ENCODE results near the gene C16orf46. TPM values are rescaled to one million over a fixed set of nuclear protein-coding genes. Genes with fewer than 3 reads are reported as not detected.

The C16orf46 gene
- total and polyA plus RNA-seq, 2 donors (not counting 1 experiment from before 2014, with no cell fraction given) = 0.33 TPM; not detected in 1

DNA sequence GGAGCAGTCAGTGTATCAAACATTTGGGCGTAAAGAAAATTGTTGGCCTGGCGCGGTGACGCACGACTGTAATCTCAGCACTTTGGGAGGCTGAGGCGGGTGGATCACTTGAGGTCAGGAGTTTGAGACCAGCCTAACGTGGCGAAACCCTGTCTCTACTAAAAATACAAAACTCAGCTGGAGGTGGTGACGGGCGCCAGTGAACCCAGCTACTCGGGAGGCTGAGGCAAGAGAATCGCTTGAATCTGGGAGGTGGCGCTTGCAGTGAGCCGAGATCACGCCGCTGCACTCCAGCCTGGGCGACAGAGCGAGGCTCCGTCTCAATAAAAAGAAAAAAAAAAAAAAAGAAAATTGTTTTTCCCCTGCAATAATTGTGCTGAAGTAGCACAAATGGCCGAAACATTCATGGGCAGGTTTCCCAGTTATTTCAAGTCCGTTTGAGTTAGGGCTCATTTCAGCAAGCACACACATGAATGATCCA lies 17.8 kb upstream of the C16orf46 start:
- H2AFZ ChIP-seq (ENCODE audit: low read length) = no peak overlapping the region
- H3K79me2 ChIP-seq (ENCODE audit: control insufficient read depth, insufficient read depth, low read length) = peaks cover 4% of the 10 kb centered on the region
- no peak overlapping the region for H3K9ac ChIP-seq (ENCODE audit: insufficient read depth, low read length)
- peak overlapping the region; percentile 55 for H3K4me2 ChIP-seq (ENCODE audit: extremely low read depth, insufficient read depth, low read length)
- H4K20me1 ChIP-seq (ENCODE audit: control insufficient read depth, extremely low read depth, insufficient read depth, low read length) = no peaks in the 10 kb centered on the region
- no peaks in the 10 kb centered on the region for H3K27me3 ChIP-seq (ENCODE audit: control insufficient read depth, insufficient read depth, low read length)
- TF ChIP-seq EZH2 (IDR thresholded peaks at IDR 0.05; ENCODE audit: low read length, missing control alignments) = no peak
- TF ChIP-seq, protein P1, sequence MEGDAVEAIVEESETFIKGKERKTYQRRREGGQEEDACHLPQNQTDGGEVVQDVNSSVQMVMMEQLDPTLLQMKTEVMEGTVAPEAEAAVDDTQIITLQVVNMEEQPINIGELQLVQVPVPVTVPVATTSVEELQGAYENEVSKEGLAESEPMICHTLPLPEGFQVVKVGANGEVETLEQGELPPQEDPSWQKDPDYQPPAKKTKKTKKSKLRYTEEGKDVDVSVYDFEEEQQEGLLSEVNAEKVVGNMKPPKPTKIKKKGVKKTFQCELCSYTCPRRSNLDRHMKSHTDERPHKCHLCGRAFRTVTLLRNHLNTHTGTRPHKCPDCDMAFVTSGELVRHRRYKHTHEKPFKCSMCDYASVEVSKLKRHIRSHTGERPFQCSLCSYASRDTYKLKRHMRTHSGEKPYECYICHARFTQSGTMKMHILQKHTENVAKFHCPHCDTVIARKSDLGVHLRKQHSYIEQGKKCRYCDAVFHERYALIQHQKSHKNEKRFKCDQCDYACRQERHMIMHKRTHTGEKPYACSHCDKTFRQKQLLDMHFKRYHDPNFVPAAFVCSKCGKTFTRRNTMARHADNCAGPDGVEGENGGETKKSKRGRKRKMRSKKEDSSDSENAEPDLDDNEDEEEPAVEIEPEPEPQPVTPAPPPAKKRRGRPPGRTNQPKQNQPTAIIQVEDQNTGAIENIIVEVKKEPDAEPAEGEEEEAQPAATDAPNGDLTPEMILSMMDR (conservative IDR thresholded peaks at IDR 0.05 in 1 of 2, IDR thresholded peaks at IDR 0.05 in 1 of 2; ENCODE audit: low read depth in 1 of 2, low read length in 2 of 2) = no peak
- peak; percentile 30 to 64 for DNase-seq (ENCODE audit: low read depth in 2 of 2)
- no peak overlapping the region for H3K27ac ChIP-seq (ENCODE audit: insufficient read depth, low read length)
- no peaks in the 10 kb centered on the region for H3K9me3 ChIP-seq (ENCODE audit: control insufficient read depth, insufficient read depth, low read depth, low read length)
- H3K4me3 ChIP-seq (replicated peaks in 1 of 4; ENCODE audit: control extremely low read depth in 1 of 4, insufficient read depth in 1 of 4, low read depth in 3 of 4, low read length in 4 of 4) = peak overlapping the region; percentile 23 to 83 (median 66)
- no peaks in the 10 kb centered on the region for H3K36me3 ChIP-seq (ENCODE audit: control insufficient read depth, insufficient read depth, low read length)
- no peaks in the 10 kb centered on the region for H3K4me1 ChIP-seq (ENCODE audit: control insufficient read depth, extremely low read depth, insufficient read depth, low read length)

DNA sequence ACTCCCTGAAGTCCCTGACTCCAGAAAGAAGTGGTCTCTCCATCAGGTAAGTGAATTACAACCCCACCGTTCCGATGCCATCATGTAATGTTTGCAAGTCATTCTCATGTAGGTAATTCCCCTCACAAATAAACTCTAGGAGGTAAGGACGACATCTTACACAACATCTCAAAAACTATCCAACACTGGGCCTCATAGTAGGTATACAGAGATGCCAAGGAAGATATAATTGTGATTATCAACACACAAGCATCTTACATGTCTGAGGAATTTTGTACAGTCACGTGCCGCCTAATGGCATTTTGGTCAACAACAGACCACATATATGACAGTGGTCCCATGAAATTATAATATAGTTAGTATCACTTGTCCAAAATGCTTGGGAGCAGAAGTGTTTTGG lies 11.8 kb upstream of the C16orf46 start:
- H3K27me3 ChIP-seq (ENCODE audit: control insufficient read depth, insufficient read depth, low read length) = no peaks in the 10 kb centered on the region
- no peak overlapping the region for H2AFZ ChIP-seq (ENCODE audit: low read length)
- no peak overlapping the region for H3K27ac ChIP-seq (ENCODE audit: insufficient read depth, low read length)
- no peak overlapping the region for H3K9ac ChIP-seq (ENCODE audit: insufficient read depth, low read length)
- TF ChIP-seq, protein P1 (conservative IDR thresholded peaks at IDR 0.05 in 1 of 2, IDR thresholded peaks at IDR 0.05 in 1 of 2; ENCODE audit: low read depth in 1 of 2, low read length in 2 of 2) = no peak
- TF ChIP-seq EZH2 (IDR thresholded peaks at IDR 0.05; ENCODE audit: low read length, missing control alignments) = no peak
- no peak for DNase-seq (ENCODE audit: low read depth in 2 of 2)
- H3K4me3 ChIP-seq (replicated peaks in 1 of 4; ENCODE audit: control extremely low read depth in 1 of 4, insufficient read depth in 1 of 4, low read depth in 3 of 4, low read length in 4 of 4) = no peak overlapping the region
- no peaks in the 10 kb centered on the region for H4K20me1 ChIP-seq (ENCODE audit: control insufficient read depth, extremely low read depth, insufficient read depth, low read length)
- no peaks in the 10 kb centered on the region for H3K79me2 ChIP-seq (ENCODE audit: control insufficient read depth, insufficient read depth, low read length)
- no peaks in the 10 kb centered on the region for H3K9me3 ChIP-seq (ENCODE audit: control insufficient read depth, insufficient read depth, low read depth, low read length)
- no peaks in the 10 kb centered on the region for H3K36me3 ChIP-seq (ENCODE audit: control insufficient read depth, insufficient read depth, low read length)
- no peaks in the 10 kb centered on the region for H3K4me1 ChIP-seq (ENCODE audit: control insufficient read depth, extremely low read depth, insufficient read depth, low read length)
- H3K4me2 ChIP-seq (ENCODE audit: extremely low read depth, insufficient read depth, low read length) = no peak overlapping the region

DNA sequence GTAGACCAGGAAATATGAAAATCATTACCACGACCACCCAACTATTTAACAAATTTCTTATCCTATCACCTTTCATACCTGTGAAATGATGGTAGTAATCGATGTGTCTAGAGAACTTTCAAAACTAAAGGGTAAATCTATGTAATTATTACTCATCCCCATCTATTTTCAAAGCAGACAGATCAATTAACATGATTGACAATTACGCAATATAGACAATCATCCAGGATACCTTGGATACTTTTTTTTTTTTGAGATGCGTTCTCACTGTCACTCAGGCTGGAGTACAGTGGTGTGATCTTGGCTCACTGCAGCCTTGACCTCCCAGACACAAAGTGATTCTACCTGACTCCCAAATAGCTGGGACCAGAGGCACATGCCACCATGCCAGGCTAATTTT lies 4.0 kb upstream of the C16orf46 start:
- no peaks in the 10 kb centered on the region for H3K79me2 ChIP-seq (ENCODE audit: control insufficient read depth, insufficient read depth, low read length)
- no peak overlapping the region for H3K27ac ChIP-seq (ENCODE audit: insufficient read depth, low read length)
- no peak overlapping the region for H2AFZ ChIP-seq (ENCODE audit: low read length)
- no peaks in the 10 kb centered on the region for H4K20me1 ChIP-seq (ENCODE audit: control insufficient read depth, extremely low read depth, insufficient read depth, low read length)
- H3K36me3 ChIP-seq (ENCODE audit: control insufficient read depth, insufficient read depth, low read length) = no peaks in the 10 kb centered on the region
- no peak overlapping the region for H3K9ac ChIP-seq (ENCODE audit: insufficient read depth, low read length)
- H3K9me3 ChIP-seq (ENCODE audit: control insufficient read depth, insufficient read depth, low read depth, low read length) = no peaks in the 10 kb centered on the region
- DNase-seq (ENCODE audit: low read depth in 2 of 2) = no peak
- peaks cover 2% of the 10 kb centered on the region for H3K4me1 ChIP-seq (ENCODE audit: control insufficient read depth, extremely low read depth, insufficient read depth, low read length)
- H3K4me2 ChIP-seq (ENCODE audit: extremely low read depth, insufficient read depth, low read length) = no peak overlapping the region
- H3K4me3 ChIP-seq (replicated peaks in 1 of 4; ENCODE audit: control extremely low read depth in 1 of 4, insufficient read depth in 1 of 4, low read depth in 3 of 4, low read length in 4 of 4) = no peak overlapping the region
- no peaks in the 10 kb centered on the region for H3K27me3 ChIP-seq (ENCODE audit: control insufficient read depth, insufficient read depth, low read length)
- TF ChIP-seq, protein P1 (conservative IDR thresholded peaks at IDR 0.05 in 1 of 2, IDR thresholded peaks at IDR 0.05 in 1 of 2; ENCODE audit: low read depth in 1 of 2, low read length in 2 of 2) = no peak
- TF ChIP-seq EZH2 (IDR thresholded peaks at IDR 0.05; ENCODE audit: low read length, missing control alignments) = no peak

Measured in fibroblast of lung (primary cell).